GM12864 (cell line): Measurements from ENCODE around the gene VASN.
A peak's percentile ranks its signal among the peaks of the same experiment; 100 is the strongest.

Experiments used
- DNase-seq: peaks from one replicate; pipeline ENCODE4 v3.0.0-alpha.2; 2011; ENCODE audit warnings: low read depth
- H3K4me3 ChIP-seq: 2 replicates; pipeline ENCODE4 v1.5.1; 2011; ENCODE audit warnings: mild to moderate bottlenecking, low read depth, low read length, control low read depth
- CTCF ChIP-seq: IDR thresholded peaks from 2 replicates; pipeline ENCODE4 v1.5.1; 2011; ENCODE audit warnings: low read depth, mild to moderate bottlenecking, moderate library complexity, low read length, control low read depth, inconsistent platforms; ENCODE audit errors: missing control alignments

Gene VASN

GRCh38 chr16:4402439-4403132, 30.9 kb downstream of the VASN start:
- no peak overlapping the region for H3K4me3 ChIP-seq
- peak; percentile 90 for TF ChIP-seq CTCF
- no peak for DNase-seq

GRCh38 chr16:4403133-4403949, 31.7 kb downstream of the VASN start:
- no peak overlapping the region for H3K4me3 ChIP-seq
- no peak for TF ChIP-seq CTCF
- no peak for DNase-seq

GRCh38 chr16:4404247-4404966, 32.8 kb downstream of the VASN start:
- no peak for DNase-seq
- no peak overlapping the region for H3K4me3 ChIP-seq
- TF ChIP-seq CTCF = peak; percentile 75

- no peak overlapping the region for H3K4me3 ChIP-seq
- no peak for TF ChIP-seq CTCF
- DNase-seq = no peak
These were observed 33.5 kb downstream of the VASN start for GRCh38 chr16:4404967-4405696.

GRCh38 chr16:4407543-4408322, 36.1 kb downstream of the VASN start:
- no peak overlapping the region for H3K4me3 ChIP-seq
- no peak for DNase-seq
- TF ChIP-seq CTCF = no peak

- no peak overlapping the region for H3K4me3 ChIP-seq
- no peak for DNase-seq
- no peak for TF ChIP-seq CTCF
These were observed 36.7 kb downstream of the VASN start for GRCh38 chr16:4408323-4408690.
